Vagina (tissue), 2 donors: Measurements from ENCODE around the gene TJP2.

ENCODE experiments used
- CTCF ChIP-seq, 3 experiments: fragments of 450-650 bp in 2 of 3; fragments of 200-600 bp in 1 of 3; sonication (generic) in 1 of 3; IDR thresholded peaks; one replicate each; pipeline ENCODE4 v1.5.1; 2017 to 2019; ENCODE audit warnings: antibody characterized with exemption in 3 of 3, mild to moderate bottlenecking in 2 of 3, moderate library complexity in 2 of 3
- POLR2A ChIP-seq, 2 donors: fragments of 450-650 bp; IDR thresholded peaks; one replicate each; pipeline ENCODE4 v1.6.1; 2017; ENCODE audit warnings: antibody characterized with exemption in 2 of 2, mild to moderate bottlenecking in 2 of 2, moderate library complexity in 2 of 2
- POLR2AphosphoS5 ChIP-seq, 2 donors: sonication (generic); formaldehyde crosslinking; IDR thresholded peaks; one replicate each; pipeline ENCODE4 v1.9.0; 2017; ENCODE audit warnings: antibody characterized with exemption in 2 of 2, mild to moderate bottlenecking in 2 of 2, low read depth in 1 of 2; ENCODE audit not compliant: insufficient read depth in 1 of 2

- TF ChIP-seq CTCF (IDR thresholded peaks at IDR 0.05): no peak
- TF ChIP-seq POLR2A (IDR thresholded peaks at IDR 0.05): no peak
- no peak for TF ChIP-seq POLR2AphosphoS5 (IDR thresholded peaks at IDR 0.05; ENCODE audit: insufficient read depth in 1 of 2, low read depth in 1 of 2)
Measured at GRCh38 chr9:69179037-69179436, 5.0 kb downstream of the TJP2 start.
